HEK293 (cell line): ENCODE results near the gene CBX1.

Experiments used
- CTCF ChIA-PET: fragments of 350-600 bp; formaldehyde crosslinking; extraction: SDS; loops from one replicate; lab custom pipeline; 2021; ENCODE audit warnings: antibody characterized with exemption; lab: Yijun Ruan, JAX
- POLR2A ChIA-PET: fragments of 300-600 bp; formaldehyde crosslinking; extraction: SDS; loops from one replicate; lab custom pipeline; 2020; ENCODE audit warnings: antibody characterized with exemption, inconsistent platforms; lab: Yijun Ruan, JAX
- H3K27ac ChIP-seq: fragments of 200-500 bp; sonication (Bioruptor generic); 2 replicates; pipeline ENCODE4 v1.5.1; 2014; ENCODE audit warnings: low read depth, low read length, control low read depth, inconsistent platforms; ENCODE audit errors: extremely low read depth
- H3K36me3 ChIP-seq, 2 experiments: fragments of 200-500 bp in 1 of 2; sonication (Bioruptor generic) in 1 of 2; 1 replicate in 1 of 2; 2 replicates in 1 of 2; pipeline ENCODE4 v1.5.1; 2014 to 2017; ENCODE audit warnings: inconsistent platforms in 2 of 2, low read length in 2 of 2; ENCODE audit not compliant: control insufficient read depth in 2 of 2, insufficient read depth in 1 of 2
- H3K4me1 ChIP-seq: fragments of 200-500 bp; sonication (Bioruptor generic); 2 replicates; pipeline ENCODE4 v1.5.1; 2014; ENCODE audit warnings: mild to moderate bottlenecking, low read length, inconsistent platforms; ENCODE audit not compliant: control insufficient read depth, insufficient read depth
- H3K4me3 ChIP-seq: 2 replicates; pipeline ENCODE4 v1.5.1; 2011; ENCODE audit warnings: low read depth, mild to moderate bottlenecking, control low read depth, low read length, moderate library complexity
- H3K9me3 ChIP-seq: fragments of 200-500 bp; sonication (Bioruptor generic); 2 replicates; pipeline ENCODE4 v1.5.1; 2014; ENCODE audit warnings: low read depth, low read length, inconsistent platforms; ENCODE audit not compliant: control insufficient read depth, insufficient read depth
- HOXD13 ChIP-seq: sonication (generic); formaldehyde crosslinking; IDR thresholded peaks from 2 replicates; pipeline ENCODE4 v1.8.0; 2022; ENCODE audit warnings: missing genetic modification reagents, borderline replicate concordance
- KLF10 ChIP-seq: fragments of 450-650 bp; IDR thresholded peaks from 2 replicates; pipeline ENCODE4 v1.5.1; 2018; ENCODE audit warnings: missing biosample characterization, mild to moderate bottlenecking, missing genetic modification characterization
- MEIS1 ChIP-seq: sonication (generic); formaldehyde crosslinking; IDR thresholded peaks from 2 replicates; pipeline ENCODE4 v1.8.1; 2022; ENCODE audit warnings: missing genetic modification reagents, mild to moderate bottlenecking, borderline replicate concordance
- TCF7L2 ChIP-seq: IDR thresholded peaks from 2 replicates; pipeline ENCODE4 v1.6.1; 2011; ENCODE audit warnings: low read depth, mild to moderate bottlenecking, inconsistent platforms, low read length, moderate library complexity, borderline replicate concordance
- WT1 ChIP-seq: fragments of 450-650 bp; formaldehyde crosslinking; IDR thresholded peaks from 2 replicates; pipeline ENCODE4 v1.5.1; 2016; ENCODE audit warnings: missing biosample characterization, missing genetic modification characterization
- ZBTB21 ChIP-seq: fragments of 450-650 bp; formaldehyde crosslinking; IDR thresholded peaks from 2 replicates; pipeline ENCODE4 v1.5.1; 2017; ENCODE audit warnings: missing biosample characterization, missing genetic modification characterization
- ZIC2 ChIP-seq: fragments of 450-650 bp; formaldehyde crosslinking; IDR thresholded peaks from 2 replicates; pipeline ENCODE4 v1.5.1; 2016; ENCODE audit warnings: missing biosample characterization, missing genetic modification characterization
- ZNF114 ChIP-seq: fragments of 450-650 bp; formaldehyde crosslinking; IDR thresholded peaks from 2 replicates; pipeline ENCODE4 v1.5.0; 2017; ENCODE audit warnings: missing biosample characterization, missing genetic modification characterization
- ZNF132 ChIP-seq: fragments of 450-650 bp; formaldehyde crosslinking; IDR thresholded peaks from 2 replicates; pipeline ENCODE4 v1.5.1; 2017; ENCODE audit warnings: missing biosample characterization, missing genetic modification characterization, borderline replicate concordance
- ZNF16 ChIP-seq: fragments of 450-650 bp; formaldehyde crosslinking; IDR thresholded peaks from 2 replicates; pipeline ENCODE4 v1.5.1; 2016; ENCODE audit warnings: low read depth, missing biosample characterization, missing genetic modification characterization
- ZNF248 ChIP-seq: fragments of 450-650 bp; formaldehyde crosslinking; IDR thresholded peaks from 2 replicates; pipeline ENCODE4 v1.5.1; 2017; ENCODE audit warnings: missing biosample characterization, missing genetic modification characterization
- ZNF266 ChIP-seq: fragments of 450-650 bp; formaldehyde crosslinking; IDR thresholded peaks from 2 replicates; pipeline ENCODE4 v1.5.1; 2016; ENCODE audit warnings: missing biosample characterization, missing genetic modification characterization, low read depth
- ZNF292 ChIP-seq: fragments of 450-650 bp; formaldehyde crosslinking; IDR thresholded peaks from 2 replicates; pipeline ENCODE4 v1.5.1; 2016; ENCODE audit warnings: low read depth, missing biosample characterization, missing genetic modification characterization, borderline replicate concordance
- ZNF311 ChIP-seq: fragments of 450-650 bp; formaldehyde crosslinking; IDR thresholded peaks from 2 replicates; pipeline ENCODE4 v1.5.1; 2017; ENCODE audit warnings: missing biosample characterization, missing genetic modification characterization, borderline replicate concordance
- ZNF354C ChIP-seq: fragments of 450-650 bp; formaldehyde crosslinking; IDR thresholded peaks from 2 replicates; pipeline ENCODE4 v1.5.1; 2016; ENCODE audit warnings: missing biosample characterization, missing genetic modification characterization, low read depth, borderline replicate concordance
- ZNF510 ChIP-seq: fragments of 450-650 bp; formaldehyde crosslinking; IDR thresholded peaks from 2 replicates; pipeline ENCODE4 v1.5.1; 2018; ENCODE audit warnings: mild to moderate bottlenecking, missing genetic modification characterization, missing biosample characterization; ENCODE audit not compliant: insufficient replicate concordance
- ZNF558 ChIP-seq: fragments of 450-650 bp; formaldehyde crosslinking; IDR thresholded peaks from 2 replicates; pipeline ENCODE4 v1.5.1; 2016; ENCODE audit warnings: missing biosample characterization, missing genetic modification characterization
- ZNF561 ChIP-seq: fragments of 450-650 bp; IDR thresholded peaks from 2 replicates; pipeline ENCODE4 v1.5.1; 2018; ENCODE audit warnings: missing biosample characterization, missing genetic modification characterization, borderline replicate concordance
- ZNF596 ChIP-seq: fragments of 450-650 bp; IDR thresholded peaks from 2 replicates; pipeline ENCODE4 v1.5.0; 2018; ENCODE audit warnings: missing biosample characterization, mild to moderate bottlenecking, missing genetic modification characterization, moderate library complexity
- ZNF600 ChIP-seq: fragments of 450-650 bp; formaldehyde crosslinking; IDR thresholded peaks from 2 replicates; pipeline ENCODE4 v1.5.1; 2016; ENCODE audit warnings: missing biosample characterization, missing genetic modification characterization
- ZNF791 ChIP-seq: fragments of 450-650 bp; formaldehyde crosslinking; IDR thresholded peaks from 2 replicates; pipeline ENCODE4 v1.5.1; 2016; ENCODE audit warnings: missing biosample characterization, missing genetic modification characterization
- ZNF792 ChIP-seq: fragments of 450-650 bp; formaldehyde crosslinking; IDR thresholded peaks from 2 replicates; pipeline ENCODE4 v1.5.1; 2016; ENCODE audit warnings: missing biosample characterization, missing genetic modification characterization
- TF ChIP-seq, protein P1 (sequence below): fragments of 450-650 bp; formaldehyde crosslinking; IDR thresholded peaks from 2 replicates; pipeline ENCODE4 v1.5.1; 2016; ENCODE audit warnings: missing biosample characterization, missing genetic modification characterization
- TF ChIP-seq, protein P2 (sequence below): fragments of 450-650 bp; formaldehyde crosslinking; IDR thresholded peaks from 2 replicates; pipeline ENCODE4 v1.5.1; 2017; ENCODE audit warnings: missing biosample characterization, missing genetic modification characterization
- TF ChIP-seq, protein P3 (sequence below): fragments of 450-650 bp; formaldehyde crosslinking; IDR thresholded peaks from 2 replicates; pipeline ENCODE4 v1.5.1; 2017; ENCODE audit warnings: missing biosample characterization, missing genetic modification characterization
- TF ChIP-seq, protein P4 (sequence below): fragments of 450-650 bp; formaldehyde crosslinking; IDR thresholded peaks from 2 replicates; pipeline ENCODE4 v1.5.0; 2017; ENCODE audit warnings: missing biosample characterization, missing genetic modification characterization, borderline replicate concordance

CBX1 gene

DNA sequence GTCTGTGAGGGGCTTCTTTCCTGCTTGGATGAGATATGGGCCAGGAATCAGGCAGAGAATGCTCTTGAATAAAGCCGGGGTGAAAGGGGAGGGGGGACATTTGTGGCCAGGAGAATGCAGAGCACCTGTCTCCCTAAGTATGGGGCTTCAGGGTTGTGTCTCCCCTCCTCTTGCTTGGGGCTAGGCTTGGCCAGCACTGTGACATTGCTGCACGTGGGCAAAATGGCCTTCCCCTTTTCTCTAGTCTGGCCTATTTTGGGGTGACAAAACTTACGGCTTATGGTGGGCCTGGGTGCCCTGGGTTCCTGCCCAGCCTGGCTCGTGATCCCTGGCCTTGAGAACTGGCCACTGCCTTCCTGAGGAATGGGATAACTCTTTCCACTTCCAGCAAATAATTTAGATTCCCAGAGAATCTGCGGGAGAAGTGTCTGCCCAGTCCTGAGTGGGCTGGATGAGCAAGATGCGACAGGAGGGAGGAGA is 47.5 kb downstream of the CBX1 start:
- H3K27ac ChIP-seq: peak overlapping the region; percentile 37
- ChIA-PET POLR2A (interaction anchor here (0.9 to 1.0 kb wide), 2 partner anchors 20 to 29 kb away, joined by 3 read pairs; no protein-coding TSS in a partner anchor), CTCF (interaction anchor here (0.6 to 4.1 kb wide), 9 partner anchors 10 to 107 kb away, joined by 3 to 18 read pairs (median 6); partner anchors contain the start of gene CDK5RAP3)
- H3K4me3 ChIP-seq: no peak overlapping the region
- H3K36me3 ChIP-seq: peaks cover 19 to 77% of the 10 kb centered on the region in 2 experiments
- TF ChIP-seq, protein P1, sequence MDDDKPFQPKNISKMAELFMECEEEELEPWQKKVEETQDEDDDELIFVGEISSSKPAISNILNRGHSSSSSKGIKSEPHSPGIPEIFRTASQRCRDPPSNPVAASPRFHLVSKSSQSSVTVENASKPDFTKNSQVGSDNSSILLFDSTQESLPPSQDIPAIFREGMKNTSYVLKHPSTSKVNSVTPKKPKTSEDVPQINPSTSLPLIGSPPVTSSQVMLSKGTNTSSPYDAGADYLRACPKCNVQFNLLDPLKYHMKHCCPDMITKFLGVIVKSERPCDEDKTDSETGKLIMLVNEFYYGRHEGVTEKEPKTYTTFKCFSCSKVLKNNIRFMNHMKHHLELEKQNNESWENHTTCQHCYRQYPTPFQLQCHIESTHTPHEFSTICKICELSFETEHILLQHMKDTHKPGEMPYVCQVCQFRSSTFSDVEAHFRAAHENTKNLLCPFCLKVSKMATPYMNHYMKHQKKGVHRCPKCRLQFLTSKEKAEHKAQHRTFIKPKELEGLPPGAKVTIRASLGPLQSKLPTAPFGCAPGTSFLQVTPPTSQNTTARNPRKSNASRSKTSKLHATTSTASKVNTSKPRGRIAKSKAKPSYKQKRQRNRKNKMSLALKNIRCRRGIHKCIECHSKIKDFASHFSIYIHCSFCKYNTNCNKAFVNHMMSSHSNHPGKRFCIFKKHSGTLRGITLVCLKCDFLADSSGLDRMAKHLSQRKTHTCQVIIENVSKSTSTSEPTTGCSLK (tag by site-specific recombination): no peak
- TF ChIP-seq ZNF791 (no peak), ZNF248 (tag by site-specific recombination) (no peak), ZNF596 (no peak)
- H3K4me1 ChIP-seq: peaks cover 49% of the 10 kb centered on the region
- no peaks in the 10 kb centered on the region for H3K9me3 ChIP-seq

DNA sequence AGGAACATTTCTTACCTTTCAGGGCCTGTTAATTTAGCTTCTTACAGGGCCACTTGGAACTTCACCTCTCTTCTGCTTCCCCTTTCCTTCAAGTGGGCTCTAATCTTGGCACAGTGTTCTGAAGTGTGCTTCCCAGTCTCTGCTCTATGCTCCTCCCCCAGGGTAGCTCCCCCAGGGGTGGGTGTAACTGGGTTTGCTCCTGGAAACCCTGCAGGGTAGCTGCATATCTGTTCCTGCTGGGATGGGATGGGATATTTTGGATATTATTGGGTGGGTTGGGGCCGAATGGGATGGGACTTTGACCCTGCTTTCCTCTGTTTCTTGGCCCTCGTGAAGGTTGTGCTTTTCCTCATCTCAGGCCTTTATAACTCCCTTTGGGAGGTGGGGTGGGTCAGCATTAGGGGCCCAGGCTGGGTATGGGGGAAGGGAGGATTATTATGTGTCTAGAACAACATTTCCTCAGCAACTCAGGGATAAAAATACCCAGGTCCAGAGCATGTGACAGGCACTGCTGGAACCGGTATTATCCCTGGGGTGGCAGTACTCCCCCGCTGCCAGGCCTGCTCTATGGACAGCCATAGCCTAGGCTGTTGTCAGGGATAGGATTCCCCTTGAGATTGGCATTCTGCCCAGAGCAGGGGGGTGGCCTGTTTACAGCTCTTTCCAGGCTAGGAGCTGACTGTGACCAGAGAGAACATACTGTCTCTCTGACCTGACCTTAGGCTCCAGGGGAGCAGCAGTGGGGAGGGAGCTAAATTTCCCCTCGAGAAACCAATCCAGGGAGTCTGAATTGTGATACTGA is 48.1 kb downstream of the CBX1 start:
- ChIA-PET POLR2A (interaction anchor here (0.5 to 1.4 kb wide), 4 partner anchors 27 to 158 kb away, joined by 3 to 5 read pairs (median 3); no protein-coding TSS in a partner anchor), CTCF (interaction anchor here (0.7 to 4.1 kb wide), 11 partner anchors 10 to 82 kb away, joined by 3 to 18 read pairs (median 4); partner anchors contain the start of gene CDK5RAP3)
- Histone ChIP-seq H3K9me3 (no peaks in the 10 kb centered on the region), H3K27ac (peak overlapping the region; percentile 37), H3K4me1 (peaks cover 49% of the 10 kb centered on the region), H3K36me3 (peaks cover 19 to 71% of the 10 kb centered on the region in 2 experiments), H3K4me3 (no peak overlapping the region)
- no peak for TF ChIP-seq ZBTB21 (tag by site-specific recombination)
- TF ChIP-seq ZNF792: no peak
- TF ChIP-seq ZNF132 (tag by site-specific recombination): no peak
- TF ChIP-seq ZNF16 (tag by site-specific recombination): no peak
- TF ChIP-seq ZNF311 (tag by site-specific recombination): no peak
- no peak for TF ChIP-seq ZNF114 (tag by site-specific recombination)
- TF ChIP-seq, protein P2, sequence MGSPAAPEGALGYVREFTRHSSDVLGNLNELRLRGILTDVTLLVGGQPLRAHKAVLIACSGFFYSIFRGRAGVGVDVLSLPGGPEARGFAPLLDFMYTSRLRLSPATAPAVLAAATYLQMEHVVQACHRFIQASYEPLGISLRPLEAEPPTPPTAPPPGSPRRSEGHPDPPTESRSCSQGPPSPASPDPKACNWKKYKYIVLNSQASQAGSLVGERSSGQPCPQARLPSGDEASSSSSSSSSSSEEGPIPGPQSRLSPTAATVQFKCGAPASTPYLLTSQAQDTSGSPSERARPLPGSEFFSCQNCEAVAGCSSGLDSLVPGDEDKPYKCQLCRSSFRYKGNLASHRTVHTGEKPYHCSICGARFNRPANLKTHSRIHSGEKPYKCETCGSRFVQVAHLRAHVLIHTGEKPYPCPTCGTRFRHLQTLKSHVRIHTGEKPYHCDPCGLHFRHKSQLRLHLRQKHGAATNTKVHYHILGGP (tag by site-specific recombination): no peak
- TF ChIP-seq, protein P3, sequence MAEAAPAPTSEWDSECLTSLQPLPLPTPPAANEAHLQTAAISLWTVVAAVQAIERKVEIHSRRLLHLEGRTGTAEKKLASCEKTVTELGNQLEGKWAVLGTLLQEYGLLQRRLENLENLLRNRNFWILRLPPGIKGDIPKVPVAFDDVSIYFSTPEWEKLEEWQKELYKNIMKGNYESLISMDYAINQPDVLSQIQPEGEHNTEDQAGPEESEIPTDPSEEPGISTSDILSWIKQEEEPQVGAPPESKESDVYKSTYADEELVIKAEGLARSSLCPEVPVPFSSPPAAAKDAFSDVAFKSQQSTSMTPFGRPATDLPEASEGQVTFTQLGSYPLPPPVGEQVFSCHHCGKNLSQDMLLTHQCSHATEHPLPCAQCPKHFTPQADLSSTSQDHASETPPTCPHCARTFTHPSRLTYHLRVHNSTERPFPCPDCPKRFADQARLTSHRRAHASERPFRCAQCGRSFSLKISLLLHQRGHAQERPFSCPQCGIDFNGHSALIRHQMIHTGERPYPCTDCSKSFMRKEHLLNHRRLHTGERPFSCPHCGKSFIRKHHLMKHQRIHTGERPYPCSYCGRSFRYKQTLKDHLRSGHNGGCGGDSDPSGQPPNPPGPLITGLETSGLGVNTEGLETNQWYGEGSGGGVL (tag by site-specific recombination): peak; percentile 62
- peak; percentile 75 for TF ChIP-seq ZNF600
- TF ChIP-seq ZNF510 (tag by site-specific recombination): no peak
- TF ChIP-seq ZNF292: no peak
- TF ChIP-seq ZNF354C (tag by site-specific recombination): no peak
- TF ChIP-seq, protein P4, sequence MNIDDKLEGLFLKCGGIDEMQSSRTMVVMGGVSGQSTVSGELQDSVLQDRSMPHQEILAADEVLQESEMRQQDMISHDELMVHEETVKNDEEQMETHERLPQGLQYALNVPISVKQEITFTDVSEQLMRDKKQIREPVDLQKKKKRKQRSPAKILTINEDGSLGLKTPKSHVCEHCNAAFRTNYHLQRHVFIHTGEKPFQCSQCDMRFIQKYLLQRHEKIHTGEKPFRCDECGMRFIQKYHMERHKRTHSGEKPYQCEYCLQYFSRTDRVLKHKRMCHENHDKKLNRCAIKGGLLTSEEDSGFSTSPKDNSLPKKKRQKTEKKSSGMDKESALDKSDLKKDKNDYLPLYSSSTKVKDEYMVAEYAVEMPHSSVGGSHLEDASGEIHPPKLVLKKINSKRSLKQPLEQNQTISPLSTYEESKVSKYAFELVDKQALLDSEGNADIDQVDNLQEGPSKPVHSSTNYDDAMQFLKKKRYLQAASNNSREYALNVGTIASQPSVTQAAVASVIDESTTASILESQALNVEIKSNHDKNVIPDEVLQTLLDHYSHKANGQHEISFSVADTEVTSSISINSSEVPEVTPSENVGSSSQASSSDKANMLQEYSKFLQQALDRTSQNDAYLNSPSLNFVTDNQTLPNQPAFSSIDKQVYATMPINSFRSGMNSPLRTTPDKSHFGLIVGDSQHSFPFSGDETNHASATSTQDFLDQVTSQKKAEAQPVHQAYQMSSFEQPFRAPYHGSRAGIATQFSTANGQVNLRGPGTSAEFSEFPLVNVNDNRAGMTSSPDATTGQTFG: no peak
- TF ChIP-seq TCF7L2: no peak
- peak; percentile 100 for TF ChIP-seq ZIC2 (tag by site-specific recombination)
- TF ChIP-seq ZNF558 (tag by site-specific recombination): no peak
- no peak for TF ChIP-seq MEIS1
- TF ChIP-seq WT1: peak; percentile 70
- TF ChIP-seq ZNF266 (tag by site-specific recombination): no peak
- no peak for TF ChIP-seq KLF10 (tag by site-specific recombination)
- no peak for TF ChIP-seq HOXD13 (CRISPR knock-in tag)
- TF ChIP-seq ZNF561 (tag by site-specific recombination): no peak
